ENCODE data around the gene HOXA10.

GRCh38 chr7:27124902-27125689 is 49.0 kb downstream of the HOXA10 start:
- TF ChIP-seq CTCF (IDR thresholded peaks at IDR 0.05; ENCODE audit: low read depth, low read length) = no peak
- no peak for TF ChIP-seq EZH2phosphoT487 (IDR thresholded peaks at IDR 0.05; ENCODE audit: low read depth)
